GM19395 (cell line): ENCODE data around the gene ARL16.
"Not testable (repeated sequence)": the region's sequence is repeated elsewhere in the genome, so short reads cannot be mapped to it uniquely, and the experiment has no call there.

Experiments used
- ATAC-seq: cut with Tn5 transposase; IDR thresholded peaks from one replicate; pipeline ENCODE4 v1.9.1; 2021; ENCODE audit warnings: mild to moderate bottlenecking, moderate library complexity; ENCODE audit not compliant: unreplicated experiment

The ARL16 gene

DNA sequence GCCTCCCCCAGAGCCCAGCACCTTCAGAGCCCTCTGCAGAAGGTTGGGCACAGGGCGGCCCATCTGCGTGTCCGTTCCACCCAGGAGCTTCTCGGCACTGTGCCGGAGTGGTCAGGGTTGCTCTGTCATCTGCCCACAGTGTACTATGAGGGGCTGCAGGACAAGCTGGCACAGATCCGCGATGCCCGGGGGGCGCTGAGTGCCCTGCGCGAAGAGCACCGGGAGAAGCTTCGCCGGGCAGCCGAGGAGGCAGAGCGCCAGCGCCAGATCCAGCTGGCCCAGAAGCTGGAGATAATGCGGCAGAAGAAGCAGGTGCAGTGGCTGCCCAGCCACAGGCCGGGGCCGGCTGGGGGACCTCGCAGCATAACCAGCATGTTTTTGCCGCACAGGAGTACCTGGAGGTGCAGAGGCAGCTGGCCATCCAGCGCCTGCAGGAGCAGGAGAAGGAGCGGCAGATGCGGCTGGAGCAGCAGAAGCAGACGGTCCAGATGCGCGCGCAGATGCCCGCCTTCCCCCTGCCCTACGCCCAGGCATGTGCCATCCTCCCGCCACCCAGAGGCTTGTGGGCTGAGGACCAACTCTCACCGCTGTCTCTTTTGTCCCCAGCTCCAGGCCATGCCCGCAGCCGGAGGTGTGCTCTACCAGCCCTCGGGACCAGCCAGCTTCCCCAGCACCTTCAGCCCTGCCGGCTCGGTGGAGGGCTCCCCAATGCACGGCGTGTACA lies 12.8 kb upstream of the ARL16 start:
- ATAC-seq, result no peak

DNA sequence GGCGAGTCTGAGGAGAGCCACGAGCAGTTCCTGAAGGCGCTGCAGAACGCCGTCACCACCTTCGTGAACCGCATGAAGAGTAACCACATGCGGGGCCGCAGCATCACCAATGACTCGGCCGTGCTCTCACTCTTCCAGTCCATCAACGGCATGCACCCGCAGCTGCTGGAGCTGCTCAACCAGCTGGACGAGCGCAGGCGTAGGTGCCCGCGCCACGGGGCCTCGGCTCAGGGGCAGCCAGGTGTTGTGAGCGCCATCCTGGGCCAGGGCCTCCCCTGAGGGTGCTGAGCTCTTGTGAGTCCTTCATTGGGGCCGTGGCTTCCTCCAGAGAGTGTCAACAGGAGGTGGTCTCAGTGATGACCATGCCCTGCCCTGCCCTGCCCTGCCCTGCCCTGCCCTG lies 12.2 kb upstream of the ARL16 start:
- ATAC-seq, result no peak

DNA sequence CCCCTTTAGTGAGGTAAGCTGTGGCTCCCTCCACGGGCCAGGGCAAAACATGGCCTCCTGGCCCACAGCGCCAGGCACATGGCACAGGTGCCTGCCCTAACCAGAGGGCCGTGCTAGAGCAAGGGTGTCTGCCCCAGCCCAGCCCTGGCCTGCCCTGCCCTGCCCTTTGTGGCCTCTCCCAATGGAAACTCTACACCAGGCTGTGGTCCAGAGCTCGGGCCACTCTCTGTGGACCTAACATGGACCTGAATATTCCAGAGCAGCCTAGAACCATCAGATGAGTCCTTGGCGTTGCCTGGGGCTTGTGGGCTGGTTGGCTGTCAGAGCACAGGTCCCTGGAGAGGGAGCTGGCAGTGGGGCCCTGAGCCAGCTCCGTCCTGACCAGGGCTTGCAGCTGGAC lies 11.6 kb upstream of the ARL16 start:
- no peak for ATAC-seq

DNA sequence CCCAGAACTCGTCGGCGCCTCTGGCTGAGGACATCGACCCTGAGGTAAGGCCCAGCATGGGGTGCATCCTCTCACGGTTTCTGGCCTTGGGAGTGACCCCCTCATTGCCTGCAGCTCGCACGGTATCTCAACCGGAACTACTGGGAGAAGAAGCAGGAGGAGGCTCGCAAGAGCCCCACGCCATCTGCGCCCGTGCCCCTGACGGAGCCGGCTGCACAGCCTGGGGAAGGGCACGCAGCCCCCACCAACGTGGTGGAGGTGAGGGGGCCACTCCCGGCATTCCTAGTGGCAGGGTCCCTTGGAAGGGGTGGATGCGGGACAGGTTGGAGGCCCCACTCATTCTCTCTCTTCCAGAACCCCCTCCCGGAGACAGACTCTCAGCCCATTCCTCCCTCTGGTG lies 11.2 kb upstream of the ARL16 start:
- no peak for ATAC-seq

DNA sequence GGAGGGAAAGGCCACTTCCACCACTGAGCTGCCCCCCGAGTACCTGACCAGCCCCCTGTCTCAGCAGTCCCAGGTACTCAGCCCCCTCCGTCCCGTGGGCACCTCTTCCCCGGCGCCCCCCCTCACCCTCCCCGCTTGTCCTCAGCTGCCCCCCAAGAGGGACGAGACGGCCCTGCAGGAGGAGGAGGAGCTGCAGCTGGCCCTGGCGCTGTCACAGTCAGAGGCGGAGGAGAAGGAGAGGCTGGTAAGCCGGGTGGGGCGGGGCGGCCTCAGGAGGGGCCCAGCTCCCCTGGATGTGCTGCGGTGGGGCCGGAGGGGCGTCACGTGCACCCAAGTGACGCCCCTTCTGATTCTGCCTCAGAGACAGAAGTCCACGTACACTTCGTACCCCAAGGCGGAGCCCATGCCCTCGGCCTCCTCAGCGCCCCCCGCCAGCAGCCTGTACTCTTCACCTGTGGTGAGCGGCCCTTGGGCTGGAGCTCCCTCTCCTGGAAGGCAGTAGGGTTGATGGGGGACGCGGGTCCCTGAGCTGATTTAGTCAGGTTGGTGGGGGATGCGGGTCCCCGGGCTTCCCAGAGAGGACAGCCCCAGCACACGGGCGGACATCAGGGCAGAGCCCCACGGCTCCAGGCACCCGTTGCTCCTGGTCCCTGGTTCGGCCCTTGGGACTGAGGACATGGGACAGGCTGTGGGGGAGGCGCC lies 10.1 kb upstream of the ARL16 start:
- ATAC-seq, result no peak

DNA sequence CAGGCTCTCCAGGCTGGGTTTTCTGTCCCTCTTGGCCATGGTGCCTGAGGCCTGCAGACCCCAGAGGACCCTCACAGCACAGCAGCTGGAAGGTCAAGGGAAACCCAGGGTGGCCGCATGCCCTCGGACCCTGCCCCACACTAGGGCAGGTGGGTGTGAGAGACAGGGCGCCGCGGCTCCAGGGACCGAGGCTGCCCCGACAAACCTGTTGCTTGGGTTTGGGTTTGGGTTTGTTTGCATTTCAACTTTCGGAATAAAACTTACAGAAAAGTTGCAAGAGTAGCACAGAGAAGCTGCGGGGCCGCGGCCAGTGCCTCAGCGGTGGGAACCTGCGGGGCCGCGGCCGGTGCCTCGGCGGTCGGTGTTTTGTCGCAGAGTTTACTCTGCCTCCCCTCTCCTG lies 8.0 kb upstream of the ARL16 start:
- ATAC-seq, result no peak

DNA sequence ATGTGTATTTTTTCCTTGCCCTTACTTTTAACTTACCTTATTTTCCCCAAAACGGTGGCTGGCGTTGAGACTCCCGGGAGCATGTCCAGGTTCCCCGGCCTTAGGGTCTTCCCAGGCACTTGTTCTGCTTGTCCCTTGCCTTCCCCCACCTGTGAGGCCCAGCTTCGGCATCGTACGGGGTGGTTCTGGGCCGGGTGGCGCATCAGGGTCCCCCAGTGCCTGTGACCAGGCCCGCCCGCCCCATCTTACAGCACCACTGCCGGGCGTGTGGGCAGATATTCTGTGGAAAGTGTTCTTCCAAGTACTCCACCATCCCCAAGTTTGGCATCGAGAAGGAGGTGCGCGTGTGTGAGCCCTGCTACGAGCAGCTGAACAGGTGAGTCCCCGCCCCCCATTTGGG lies 7.6 kb upstream of the ARL16 start:
- no peak for ATAC-seq

DNA sequence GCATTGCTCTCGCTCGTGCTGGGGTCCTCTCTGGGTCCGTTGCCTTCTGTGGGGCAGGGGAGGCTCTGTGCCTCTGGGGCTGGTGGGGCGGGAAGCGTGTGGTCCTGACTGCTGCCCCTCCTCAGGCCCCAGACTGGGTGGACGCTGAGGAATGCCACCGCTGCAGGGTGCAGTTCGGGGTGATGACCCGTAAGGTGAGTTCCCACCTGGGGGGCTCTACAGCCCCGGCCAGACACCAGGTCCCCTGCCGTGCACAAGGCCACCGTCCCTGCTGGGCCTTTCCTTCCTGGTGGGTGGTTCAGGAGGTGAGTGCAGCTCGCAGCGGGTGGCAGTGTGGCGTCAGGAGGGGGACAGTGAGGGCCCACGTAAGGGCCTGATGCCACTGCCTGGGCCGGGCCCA lies 7.0 kb upstream of the ARL16 start:
- ATAC-seq, result no peak

DNA sequence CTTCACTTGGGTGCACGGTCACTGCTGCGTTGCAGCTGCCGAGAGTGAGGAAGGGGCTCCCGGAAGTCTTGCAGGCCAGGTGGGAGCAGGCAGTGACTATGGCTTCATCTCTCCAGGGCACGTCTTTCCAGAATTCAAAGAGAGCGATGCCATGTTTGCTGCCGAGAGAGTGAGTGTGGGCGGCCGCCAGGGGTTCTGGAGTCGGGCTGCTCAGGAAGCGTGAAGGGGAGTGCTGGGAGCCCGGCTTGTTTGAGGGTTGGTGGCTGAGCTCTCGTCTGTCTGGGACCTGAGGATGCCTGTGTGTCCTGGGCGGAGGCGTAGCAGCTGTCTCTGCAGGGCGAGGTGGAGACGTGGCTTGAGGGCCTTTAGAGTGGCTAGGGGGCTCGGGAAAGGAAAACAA lies 6.5 kb upstream of the ARL16 start:
- ATAC-seq, result no peak

DNA sequence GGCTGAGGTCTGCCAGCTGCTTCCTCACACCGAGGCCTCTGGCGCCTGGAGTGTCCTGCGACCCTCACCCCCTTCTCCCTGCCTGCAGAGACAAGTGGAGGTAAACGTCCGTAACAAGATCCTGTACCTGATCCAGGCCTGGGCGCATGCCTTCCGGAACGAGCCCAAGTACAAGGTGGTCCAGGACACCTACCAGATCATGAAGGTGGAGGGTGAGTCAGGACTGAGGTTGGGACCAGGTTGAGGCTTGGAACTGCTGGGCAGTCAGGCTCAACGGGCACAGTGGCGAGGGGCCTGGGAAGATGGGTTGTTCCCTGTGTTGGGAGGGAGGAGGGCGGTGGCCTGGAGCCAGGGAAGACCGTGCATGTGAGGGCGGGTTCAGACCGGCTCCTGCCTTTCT lies 5.0 kb upstream of the ARL16 start:
- no peak for ATAC-seq

DNA sequence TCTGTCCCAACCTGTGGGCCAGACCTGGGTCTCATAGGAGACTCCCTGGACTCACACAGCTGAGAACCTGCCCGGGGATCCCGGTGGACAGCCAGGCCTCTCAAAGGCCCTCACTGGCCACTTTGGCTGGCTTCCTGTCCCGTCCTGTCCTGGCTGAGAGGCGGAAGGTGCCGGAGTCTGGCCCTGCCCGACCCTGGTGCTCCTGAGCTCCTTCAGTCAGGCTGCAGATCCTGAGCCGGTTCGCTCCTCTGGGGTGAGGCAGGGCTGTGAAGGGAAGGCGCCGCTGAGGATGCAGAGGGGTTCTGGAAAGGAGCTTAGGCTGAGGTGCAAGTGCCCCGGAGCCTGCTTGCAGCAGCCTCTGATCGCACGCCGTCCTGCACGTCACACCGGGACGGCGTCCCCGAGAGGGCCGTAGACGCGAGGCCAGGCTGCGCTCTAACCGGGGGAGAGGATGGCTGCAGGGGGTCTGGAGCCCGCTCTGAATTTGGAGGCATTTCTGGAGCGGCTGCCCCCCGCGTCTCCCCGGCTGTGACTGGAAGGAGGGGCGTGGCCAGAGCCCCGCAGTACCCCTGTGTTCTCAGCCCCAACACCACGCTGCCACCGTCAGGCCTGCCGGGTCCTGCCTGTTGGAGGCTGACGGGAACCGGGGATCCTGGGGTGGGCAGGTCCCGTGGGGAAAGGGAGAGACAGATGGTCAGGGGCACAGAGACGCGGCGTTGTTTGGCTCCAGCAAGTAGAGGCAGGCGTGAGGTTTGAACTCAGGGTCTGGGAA lies 4.4 kb upstream of the ARL16 start:
- no peak for ATAC-seq

DNA sequence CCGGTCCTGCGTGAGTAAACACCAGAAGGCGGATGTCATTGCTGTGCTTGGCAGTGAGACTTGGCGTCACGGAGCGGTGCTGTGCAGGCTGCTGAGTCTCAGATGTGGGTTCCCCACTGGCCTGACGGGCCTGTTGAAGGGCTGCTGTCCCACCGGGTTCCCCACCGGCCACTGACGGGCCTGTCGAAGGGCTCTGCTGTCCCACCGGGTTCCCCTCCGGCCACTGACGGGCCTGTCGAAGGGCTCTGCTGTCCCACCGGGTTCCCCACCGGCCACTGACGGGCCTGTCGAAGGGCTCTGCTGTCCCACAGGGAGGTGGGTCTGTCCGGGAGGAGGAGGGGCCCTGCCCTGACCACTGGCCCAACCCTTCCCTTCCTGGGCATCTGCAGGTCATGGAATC lies 3.0 kb upstream of the ARL16 start:
- ATAC-seq, result no peak

DNA sequence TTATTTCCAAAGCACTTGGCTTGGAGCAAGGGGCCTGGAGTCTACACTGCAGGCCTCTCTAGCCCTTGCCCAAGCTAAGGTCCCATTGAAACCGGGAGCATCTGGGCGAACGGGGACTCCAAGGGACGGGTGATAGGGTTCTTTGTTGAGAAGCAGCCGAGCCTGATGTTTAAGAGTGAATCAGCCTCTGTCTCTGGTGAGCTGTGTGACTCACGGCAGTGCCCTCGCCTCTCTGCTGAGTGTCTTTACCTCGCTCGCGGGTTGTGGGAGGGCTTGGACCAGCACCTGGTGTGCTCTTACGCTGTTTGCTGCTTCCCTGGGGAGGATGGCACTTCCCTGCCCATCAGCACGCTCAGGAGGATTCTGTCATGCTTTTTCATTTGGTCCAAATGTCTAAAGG lies 1.5 kb upstream of the ARL16 start:
- no peak for ATAC-seq

DNA sequence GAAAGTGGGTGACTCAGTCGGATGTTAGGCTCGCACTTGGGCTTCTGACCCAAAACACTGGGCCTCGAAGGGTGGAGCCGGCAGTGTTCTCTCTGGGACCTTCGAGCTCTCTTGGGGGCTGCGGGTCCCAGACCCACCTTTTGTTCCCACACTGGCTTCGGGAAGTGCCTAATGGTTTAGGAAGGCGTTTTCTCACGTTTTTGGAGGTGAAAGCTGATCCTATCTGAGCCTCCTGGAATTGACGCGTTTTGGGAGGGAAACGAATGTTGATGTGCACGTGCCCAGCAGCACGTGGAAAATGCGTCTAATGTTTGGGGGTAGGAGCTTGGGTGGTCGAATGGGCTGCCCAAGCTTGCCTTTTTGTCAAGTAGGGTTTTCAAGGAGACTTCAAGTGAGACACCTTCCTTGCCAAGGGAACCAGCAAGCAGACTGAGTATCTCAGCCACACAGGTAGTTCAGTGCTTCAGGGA lies 880 bp upstream of the ARL16 start:
- no peak for ATAC-seq

DNA sequence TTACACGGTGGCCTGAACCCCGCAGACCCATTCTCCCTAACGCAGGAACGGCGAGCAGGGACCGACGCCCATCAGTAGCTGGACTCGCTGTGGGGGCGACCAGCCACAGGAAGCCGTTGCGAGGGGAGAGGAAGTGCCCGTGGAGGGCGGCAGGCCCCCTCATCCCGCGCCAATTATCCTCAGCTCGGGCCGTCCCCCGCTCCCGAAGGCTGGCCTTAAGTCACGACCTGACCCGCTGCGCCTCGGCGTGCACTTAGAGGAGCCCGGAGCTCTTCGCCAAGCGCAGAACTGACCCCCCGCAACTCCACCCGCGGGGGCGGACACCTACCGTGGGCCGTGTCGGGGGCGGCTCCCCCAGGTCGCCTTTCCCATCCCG lies 401 bp downstream of the ARL16 start:
- peak; percentile 13 for ATAC-seq

DNA sequence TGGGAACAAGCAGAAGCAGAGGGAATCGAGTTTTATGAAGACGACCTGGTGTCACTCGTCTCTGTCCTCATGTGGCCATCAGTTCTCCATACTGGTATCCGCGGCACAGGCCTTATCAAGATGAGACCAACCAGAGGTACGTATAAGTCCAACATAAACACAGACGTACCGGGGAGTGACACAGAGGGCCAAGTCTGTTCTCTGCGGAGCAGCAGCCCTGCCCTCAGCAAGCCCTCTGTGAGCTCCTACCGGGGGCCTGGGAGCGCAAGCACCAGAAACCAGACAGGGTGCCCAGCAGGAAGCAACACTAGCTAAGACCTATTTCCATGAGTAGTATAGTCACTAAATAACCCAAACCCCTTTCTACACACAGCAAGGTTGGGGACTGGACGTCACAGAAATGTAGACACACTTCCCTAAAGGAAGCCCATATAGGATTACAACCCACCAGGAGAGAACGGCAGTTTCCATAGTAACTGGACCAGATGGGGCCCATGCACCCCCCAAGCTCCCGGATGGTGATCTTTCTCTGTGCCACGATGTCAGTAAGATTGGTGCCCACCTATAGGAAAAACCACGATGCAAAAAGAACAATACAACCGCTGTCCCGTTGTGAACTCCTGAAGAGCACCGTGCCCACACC lies 911 bp downstream of the ARL16 start:
- ATAC-seq, result no peak

DNA sequence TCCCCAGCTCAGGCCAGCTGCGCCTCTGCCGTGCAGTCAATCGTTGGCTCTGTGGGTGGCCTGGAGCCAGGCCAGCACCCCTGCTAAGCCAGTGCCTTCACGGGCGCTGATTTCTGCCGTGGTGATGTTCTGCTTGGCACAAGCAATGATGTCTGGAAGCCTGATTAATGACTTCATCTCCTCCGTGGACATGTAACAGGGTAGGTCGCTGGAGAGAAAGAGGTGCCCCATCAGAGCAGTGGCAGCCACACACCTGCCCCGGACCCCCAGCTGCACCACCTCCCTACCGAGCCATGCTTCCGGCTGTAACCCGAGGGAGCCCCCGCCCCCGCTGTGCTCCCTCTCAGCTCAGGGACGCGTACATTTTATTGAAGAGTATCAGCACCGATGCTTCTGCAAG lies 1.9 kb downstream of the ARL16 start:
- ATAC-seq, result no peak

DNA sequence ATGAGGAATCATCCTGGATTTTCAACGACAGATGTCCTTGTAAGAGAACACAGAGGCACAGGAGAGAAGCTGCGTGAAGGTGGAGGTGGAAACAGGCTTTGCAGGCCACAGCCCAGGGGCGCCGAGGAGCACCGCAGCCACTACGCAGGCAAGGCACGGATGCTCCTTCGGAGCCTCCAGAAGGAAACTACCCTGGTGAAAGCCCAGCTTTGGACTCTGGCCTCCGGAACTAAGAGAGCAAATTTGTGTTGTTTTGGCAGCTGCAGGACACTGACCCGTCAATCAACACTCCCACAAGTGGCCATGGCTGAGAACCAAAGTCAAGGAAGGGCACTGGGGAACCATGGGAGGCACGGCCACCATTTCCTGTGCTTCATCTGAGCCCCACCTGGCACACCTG lies 3.4 kb downstream of the ARL16 start:
- ATAC-seq, result no peak

DNA sequence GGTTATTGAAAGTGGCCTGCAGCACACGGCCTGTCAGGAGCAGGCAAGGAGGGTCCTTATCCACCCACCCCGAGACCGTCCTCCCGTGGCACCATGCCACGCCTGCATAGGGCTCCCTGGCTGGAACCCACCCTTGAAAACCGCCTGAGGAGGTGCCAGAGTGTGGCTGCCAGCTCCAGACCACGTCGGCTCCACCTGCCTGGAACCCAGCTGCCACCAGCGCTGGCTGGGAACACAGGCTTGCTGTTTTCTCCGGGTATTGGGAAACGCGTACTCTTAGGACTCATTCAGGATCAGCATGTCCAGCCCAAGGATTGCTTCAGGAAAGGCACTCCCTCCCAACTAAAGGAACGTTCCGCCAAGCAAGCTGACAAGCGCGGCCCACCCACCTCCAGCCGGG lies 6.7 kb downstream of the ARL16 start:
- ATAC-seq, result no peak

DNA sequence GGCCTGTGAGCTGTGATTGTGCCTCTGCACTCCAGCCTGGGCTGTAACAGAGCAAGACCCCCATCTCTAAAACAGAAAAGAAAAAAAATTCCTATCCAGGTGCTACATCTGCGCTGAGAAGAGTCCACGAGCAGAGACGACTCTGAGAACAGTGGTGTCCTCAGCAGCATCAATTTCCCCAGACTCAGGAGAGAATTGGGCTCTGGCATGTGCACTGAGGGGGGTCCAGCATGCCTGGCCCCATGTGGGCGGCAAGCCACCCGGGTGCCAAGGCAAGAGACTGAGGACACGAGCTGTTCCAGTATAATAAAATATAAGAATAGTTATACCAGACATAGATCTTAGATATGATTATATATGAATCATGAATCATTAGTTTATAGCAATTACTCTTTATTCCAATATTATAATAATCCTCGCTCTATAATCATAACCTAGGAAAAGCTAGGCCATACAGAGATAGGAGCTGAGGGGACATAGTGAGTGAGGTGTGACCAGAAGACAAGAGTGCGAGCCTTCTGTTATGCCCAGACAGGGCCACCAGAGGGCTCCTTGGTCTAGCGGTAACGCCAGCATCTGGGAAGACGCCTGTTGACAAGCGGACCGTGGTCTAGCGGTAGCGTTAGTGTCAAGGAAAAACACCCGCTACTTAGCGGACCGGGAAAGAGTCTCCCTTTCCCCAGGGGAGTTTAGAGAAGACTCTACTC lies 7.9 kb downstream of the ARL16 start:
- ATAC-seq, result not testable (repeated sequence)
